SKM-1 treated with dmso at 0.1 percent for 144 hours (cell line): ENCODE results near the gene UTS2B.

Experiments
- DNase-seq: peaks from one replicate; lab custom pipeline; 2025; ENCODE audit not compliant: unreplicated experiment; lab: John Stamatoyannopoulos, UW

The UTS2B gene

GRCh38 chr3:191328383-191328961 lies 1.9 kb downstream of the UTS2B start:
- no peak for DNase-seq

GRCh38 chr3:191327526-191327925 lies 2.8 kb downstream of the UTS2B start:
- DNase-seq = no peak

GRCh38 chr3:191324936-191325335 lies 5.4 kb downstream of the UTS2B start:
- DNase-seq = no peak

GRCh38 chr3:191321019-191321767 lies 9.1 kb downstream of the UTS2B start:
- DNase-seq = no peak

- no peak for DNase-seq
These were observed 10.0 kb downstream of the UTS2B start for GRCh38 chr3:191320316-191320715.

- DNase-seq = no peak
These were observed 13.3 kb downstream of the UTS2B start for GRCh38 chr3:191316876-191317603.

- DNase-seq = no peak
These were observed 16.1 kb downstream of the UTS2B start for GRCh38 chr3:191314109-191314728.

- DNase-seq = no peak
These were observed 17.0 kb downstream of the UTS2B start for GRCh38 chr3:191313296-191313695.

- no peak for DNase-seq
These were observed 23.0 kb downstream of the UTS2B start for GRCh38 chr3:191307341-191307740.

- DNase-seq = no peak
These were observed 23.9 kb downstream of the UTS2B start for GRCh38 chr3:191306428-191306827.

- peak; percentile 21 for DNase-seq
These were observed 26.7 kb downstream of the UTS2B start for GRCh38 chr3:191303596-191303995.

GRCh38 chr3:191302451-191302850 lies 27.9 kb downstream of the UTS2B start:
- DNase-seq = no peak

- DNase-seq = no peak
These were observed 28.4 kb downstream of the UTS2B start for GRCh38 chr3:191301782-191302411.

- no peak for DNase-seq
These were observed 29.3 kb downstream of the UTS2B start for GRCh38 chr3:191301017-191301416.

GRCh38 chr3:191300422-191300821 lies 29.9 kb downstream of the UTS2B start:
- no peak for DNase-seq

GRCh38 chr3:191298846-191299245 lies 31.5 kb downstream of the UTS2B start:
- DNase-seq = no peak

GRCh38 chr3:191296041-191296541 lies 34.2 kb downstream of the UTS2B start:
- peak; percentile 54 for DNase-seq

GRCh38 chr3:191294291-191294690 lies 36.0 kb downstream of the UTS2B start:
- DNase-seq = no peak

GRCh38 chr3:191292243-191293015 lies 37.9 kb downstream of the UTS2B start:
- DNase-seq = peak; percentile 3

GRCh38 chr3:191290311-191291025 lies 39.9 kb downstream of the UTS2B start:
- DNase-seq = no peak
